Uterus (tissue), 2 donors: ENCODE data around the gene TIMM50.

Experiments
- CTCF ChIP-seq, 4 experiments: fragments of 200-600 bp in 2 of 4; fragments of 450-650 bp in 2 of 4; sonication (generic) in 2 of 4; IDR thresholded peaks; one replicate each; pipeline ENCODE4 v1.5.1; 2016 to 2019; ENCODE audit warnings: antibody characterized with exemption in 4 of 4, mild to moderate bottlenecking in 2 of 4, moderate library complexity in 1 of 4
- POLR2A ChIP-seq, 2 donors: fragments of 450-650 bp; IDR thresholded peaks; one replicate each; pipeline ENCODE4 v1.6.1; 2016; ENCODE audit warnings: antibody characterized with exemption in 2 of 2, mild to moderate bottlenecking in 1 of 2, moderate library complexity in 1 of 2

- no peak for TF ChIP-seq CTCF (IDR thresholded peaks at IDR 0.05)
- no peak for TF ChIP-seq POLR2A (IDR thresholded peaks at IDR 0.05)
These were observed 27.2 kb downstream of the TIMM50 start for GRCh38 chr19:39507715-39508364.
